Peyer's patch (tissue), 4 donors: ENCODE measurements around the gene SPIRE2.

Source experiments
- CTCF ChIP-seq, 6 experiments: fragments of 450-650 bp in 4 of 6; fragments of 200-600 bp in 2 of 6; sonication (generic) in 1 of 6; IDR thresholded peaks; one replicate each; pipeline ENCODE4 v1.5.1; 2017 to 2019; ENCODE audit warnings: antibody characterized with exemption in 6 of 6, mild to moderate bottlenecking in 3 of 6, moderate library complexity in 1 of 6
- POLR2A ChIP-seq, 2 donors: fragments of 450-650 bp; IDR thresholded peaks; one replicate each; pipeline ENCODE4 v1.5.1; 2017; ENCODE audit warnings: antibody characterized with exemption in 2 of 2, mild to moderate bottlenecking in 2 of 2, moderate library complexity in 2 of 2

GRCh38 chr16:89863741-89864526 is 35.7 kb downstream of the SPIRE2 start:
- TF ChIP-seq CTCF (IDR thresholded peaks at IDR 0.05) (no peak), POLR2A (IDR thresholded peaks at IDR 0.05) (no peak)
